Measurements from ENCODE around the gene RIMKLA. TPM values are rescaled to one million over a fixed set of nuclear protein-coding genes. Genes with fewer than 3 reads are reported as not detected.

Gene RIMKLA
- polyA plus RNA-seq, 1 experiment, result not detected

DNA sequence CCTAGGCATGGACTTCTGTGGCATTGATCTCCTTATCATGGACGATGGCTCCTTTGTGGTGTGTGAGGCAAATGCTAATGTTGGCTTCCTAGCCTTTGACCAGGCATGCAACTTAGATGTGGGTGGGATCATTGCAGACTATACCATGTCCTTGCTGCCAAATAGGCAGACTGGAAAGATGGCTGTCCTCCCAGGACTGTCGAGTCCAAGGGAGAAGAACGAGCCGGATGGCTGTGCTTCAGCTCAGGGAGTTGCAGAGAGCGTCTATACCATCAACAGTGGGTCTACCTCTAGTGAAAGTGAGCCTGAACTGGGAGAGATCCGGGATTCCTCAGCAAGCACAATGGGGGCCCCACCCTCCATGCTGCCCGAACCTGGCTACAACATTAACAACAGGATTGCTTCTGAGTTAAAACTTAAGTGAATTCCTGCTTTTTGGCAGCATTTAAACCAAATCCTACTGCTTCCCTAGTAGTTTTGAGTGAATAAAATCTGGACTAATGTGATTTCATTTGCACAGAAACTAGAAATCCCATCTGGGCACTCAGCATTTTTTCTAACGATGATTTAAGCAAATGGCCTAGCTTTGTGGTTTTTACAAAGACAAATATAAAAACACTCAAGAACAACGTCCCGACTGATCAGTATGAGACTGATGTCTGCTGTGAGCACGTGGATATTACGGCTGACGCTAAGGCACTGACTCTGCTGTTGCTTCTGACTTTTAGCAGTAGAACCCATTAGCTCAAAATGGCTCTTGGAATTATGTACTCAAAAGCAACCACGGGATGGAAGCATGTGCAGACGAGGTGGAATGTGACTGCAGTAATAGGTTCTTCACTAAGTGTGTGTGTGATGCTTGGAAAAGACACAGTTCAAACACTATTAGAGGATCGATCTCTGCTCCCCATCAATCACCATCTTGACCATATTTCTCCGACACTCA is 34.2 kb downstream of the RIMKLA start:
- H3K9me3 ChIP-seq (ENCODE audit: control insufficient read depth, insufficient read depth, low read length), result no peaks in the 10 kb centered on the region
- H3K27ac ChIP-seq (ENCODE audit: low read depth, low read length), result no peak overlapping the region
- POLR2A ChIA-PET, result no interaction called here
- TF ChIP-seq, protein P1, sequence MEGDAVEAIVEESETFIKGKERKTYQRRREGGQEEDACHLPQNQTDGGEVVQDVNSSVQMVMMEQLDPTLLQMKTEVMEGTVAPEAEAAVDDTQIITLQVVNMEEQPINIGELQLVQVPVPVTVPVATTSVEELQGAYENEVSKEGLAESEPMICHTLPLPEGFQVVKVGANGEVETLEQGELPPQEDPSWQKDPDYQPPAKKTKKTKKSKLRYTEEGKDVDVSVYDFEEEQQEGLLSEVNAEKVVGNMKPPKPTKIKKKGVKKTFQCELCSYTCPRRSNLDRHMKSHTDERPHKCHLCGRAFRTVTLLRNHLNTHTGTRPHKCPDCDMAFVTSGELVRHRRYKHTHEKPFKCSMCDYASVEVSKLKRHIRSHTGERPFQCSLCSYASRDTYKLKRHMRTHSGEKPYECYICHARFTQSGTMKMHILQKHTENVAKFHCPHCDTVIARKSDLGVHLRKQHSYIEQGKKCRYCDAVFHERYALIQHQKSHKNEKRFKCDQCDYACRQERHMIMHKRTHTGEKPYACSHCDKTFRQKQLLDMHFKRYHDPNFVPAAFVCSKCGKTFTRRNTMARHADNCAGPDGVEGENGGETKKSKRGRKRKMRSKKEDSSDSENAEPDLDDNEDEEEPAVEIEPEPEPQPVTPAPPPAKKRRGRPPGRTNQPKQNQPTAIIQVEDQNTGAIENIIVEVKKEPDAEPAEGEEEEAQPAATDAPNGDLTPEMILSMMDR (IDR thresholded peaks at IDR 0.05; ENCODE audit: low read depth, low read length), result no peak
- DNase-seq (ENCODE audit: low read depth, low spot score), result no peak
- H3K27me3 ChIP-seq (ENCODE audit: control insufficient read depth, insufficient read depth, low read length), result peaks cover 13% of the 10 kb centered on the region
- CTCF ChIA-PET, result no interaction called here
- H3K4me3 ChIP-seq (ENCODE audit: low read depth, low read length), result no peak overlapping the region

GRCh38 chr1:42417166-42417565 is 36.6 kb downstream of the RIMKLA start:
- CTCF ChIA-PET, result no interaction called here

DNA sequence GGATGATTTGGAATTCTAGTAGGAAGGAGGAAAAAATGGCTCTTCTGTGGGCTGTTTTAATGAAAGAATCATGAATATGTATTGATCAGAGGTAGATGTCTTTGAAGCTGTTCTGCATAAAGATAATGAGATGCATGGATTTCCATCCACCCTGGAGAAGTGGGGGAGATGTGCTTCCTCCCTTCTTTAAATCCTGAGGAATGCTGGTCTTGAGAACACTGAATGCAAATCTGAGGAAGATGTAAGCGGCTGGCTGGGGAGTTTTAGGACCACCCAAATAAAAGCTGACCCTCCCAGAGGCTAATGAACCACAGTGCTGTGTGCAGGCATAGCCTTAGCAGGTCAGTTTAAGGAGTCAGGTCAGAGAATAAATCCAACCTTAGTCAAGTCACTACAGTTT is 37.9 kb downstream of the RIMKLA start:
- POLR2A ChIA-PET, result no interaction called here
- no peak for DNase-seq (ENCODE audit: low read depth, low spot score)
- no peak overlapping the region for H3K27ac ChIP-seq (ENCODE audit: low read depth, low read length)
- TF ChIP-seq, protein P1 (IDR thresholded peaks at IDR 0.05; ENCODE audit: low read depth, low read length), result no peak
- H3K27me3 ChIP-seq (ENCODE audit: control insufficient read depth, insufficient read depth, low read length), result peaks cover 19% of the 10 kb centered on the region
- H3K9me3 ChIP-seq (ENCODE audit: control insufficient read depth, insufficient read depth, low read length), result no peaks in the 10 kb centered on the region
- no peak overlapping the region for H3K4me3 ChIP-seq (ENCODE audit: low read depth, low read length)
- CTCF ChIA-PET, result no interaction called here

More at GRCh38 chr1:42417166-42417565, 36.6 kb downstream of the RIMKLA start:
- Histone ChIP-seq H3K4me3 (ENCODE audit: low read depth, low read length) (no peak overlapping the region), H3K27ac (ENCODE audit: low read depth, low read length) (no peak overlapping the region), H3K27me3 (ENCODE audit: control insufficient read depth, insufficient read depth, low read length) (peaks cover 13% of the 10 kb centered on the region), H3K9me3 (ENCODE audit: control insufficient read depth, insufficient read depth, low read length) (no peaks in the 10 kb centered on the region)
- POLR2A ChIA-PET, result no interaction called here
- TF ChIP-seq, protein P1 (IDR thresholded peaks at IDR 0.05; ENCODE audit: low read depth, low read length), result no peak
- no peak for DNase-seq (ENCODE audit: low read depth, low spot score)

DNA sequence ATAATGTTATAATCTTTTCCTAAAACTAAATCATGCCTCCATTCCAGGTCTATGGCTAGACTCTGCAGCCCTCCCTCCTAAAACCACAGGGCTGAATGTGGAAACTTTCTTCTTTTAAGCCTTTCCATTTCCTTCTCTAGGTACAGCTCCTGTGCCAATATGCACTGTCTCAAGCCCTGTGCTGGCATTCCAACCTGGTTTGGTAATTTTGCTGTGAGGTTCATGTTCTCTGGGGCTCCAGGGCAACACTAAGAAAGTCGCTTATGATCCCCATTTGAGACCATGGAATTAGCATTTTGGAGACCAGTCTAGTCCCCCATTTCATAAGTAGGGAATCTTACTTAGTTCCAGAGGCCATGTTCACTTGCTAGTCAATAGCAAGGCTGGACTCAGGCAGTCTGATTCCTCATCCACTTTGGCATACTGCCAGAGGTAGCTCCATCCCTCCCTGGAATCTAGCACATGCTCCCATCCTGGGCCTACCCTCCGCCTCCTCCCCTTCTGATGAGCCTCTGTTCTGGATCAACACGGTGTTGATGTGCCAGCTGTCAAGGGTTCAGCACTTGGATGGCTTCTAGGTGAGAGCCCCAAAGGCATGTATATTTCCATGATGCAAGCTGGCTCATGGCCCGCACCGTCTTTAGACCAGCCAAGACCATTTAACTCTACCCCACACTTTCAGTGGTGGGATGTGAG is 38.7 kb downstream of the RIMKLA start:
- Histone ChIP-seq H3K27me3 (ENCODE audit: control insufficient read depth, insufficient read depth, low read length) (peaks cover 23% of the 10 kb centered on the region), H3K27ac (ENCODE audit: low read depth, low read length) (no peak overlapping the region), H3K4me3 (ENCODE audit: low read depth, low read length) (no peak overlapping the region), H3K9me3 (ENCODE audit: control insufficient read depth, insufficient read depth, low read length) (no peaks in the 10 kb centered on the region)
- CTCF ChIA-PET, result no interaction called here
- POLR2A ChIA-PET, result no interaction called here
- TF ChIP-seq, protein P1 (IDR thresholded peaks at IDR 0.05; ENCODE audit: low read depth, low read length), result no peak
- DNase-seq (ENCODE audit: low read depth, low spot score), result no peak

- Histone ChIP-seq H3K9me3 (ENCODE audit: control insufficient read depth, insufficient read depth, low read length) (no peaks in the 10 kb centered on the region), H3K4me3 (ENCODE audit: low read depth, low read length) (no peak overlapping the region), H3K27me3 (ENCODE audit: control insufficient read depth, insufficient read depth, low read length) (peaks cover 23% of the 10 kb centered on the region), H3K27ac (ENCODE audit: low read depth, low read length) (no peak overlapping the region)
- TF ChIP-seq, protein P1 (IDR thresholded peaks at IDR 0.05; ENCODE audit: low read depth, low read length), result no peak
- POLR2A ChIA-PET, result no interaction called here
- CTCF ChIA-PET, result no interaction called here
- DNase-seq (ENCODE audit: low read depth, low spot score), result no peak
Measured at GRCh38 chr1:42420121-42420520, 39.5 kb downstream of the RIMKLA start.
